Stromal cell of bone marrow (primary cell): Measurements from ENCODE around the gene ZC3H7B.
A peak's percentile ranks its signal among the peaks of the same experiment; 100 is the strongest.
"Not testable (repeated sequence)": the region's sequence is repeated elsewhere in the genome, so short reads cannot be mapped to it uniquely, and the experiment has no call there.

Source experiments
- DNase-seq: peaks from one replicate; pipeline ENCODE4 v3.0.0-alpha.2; 2012; ENCODE audit warnings: low read depth

The ZC3H7B gene, protein sequence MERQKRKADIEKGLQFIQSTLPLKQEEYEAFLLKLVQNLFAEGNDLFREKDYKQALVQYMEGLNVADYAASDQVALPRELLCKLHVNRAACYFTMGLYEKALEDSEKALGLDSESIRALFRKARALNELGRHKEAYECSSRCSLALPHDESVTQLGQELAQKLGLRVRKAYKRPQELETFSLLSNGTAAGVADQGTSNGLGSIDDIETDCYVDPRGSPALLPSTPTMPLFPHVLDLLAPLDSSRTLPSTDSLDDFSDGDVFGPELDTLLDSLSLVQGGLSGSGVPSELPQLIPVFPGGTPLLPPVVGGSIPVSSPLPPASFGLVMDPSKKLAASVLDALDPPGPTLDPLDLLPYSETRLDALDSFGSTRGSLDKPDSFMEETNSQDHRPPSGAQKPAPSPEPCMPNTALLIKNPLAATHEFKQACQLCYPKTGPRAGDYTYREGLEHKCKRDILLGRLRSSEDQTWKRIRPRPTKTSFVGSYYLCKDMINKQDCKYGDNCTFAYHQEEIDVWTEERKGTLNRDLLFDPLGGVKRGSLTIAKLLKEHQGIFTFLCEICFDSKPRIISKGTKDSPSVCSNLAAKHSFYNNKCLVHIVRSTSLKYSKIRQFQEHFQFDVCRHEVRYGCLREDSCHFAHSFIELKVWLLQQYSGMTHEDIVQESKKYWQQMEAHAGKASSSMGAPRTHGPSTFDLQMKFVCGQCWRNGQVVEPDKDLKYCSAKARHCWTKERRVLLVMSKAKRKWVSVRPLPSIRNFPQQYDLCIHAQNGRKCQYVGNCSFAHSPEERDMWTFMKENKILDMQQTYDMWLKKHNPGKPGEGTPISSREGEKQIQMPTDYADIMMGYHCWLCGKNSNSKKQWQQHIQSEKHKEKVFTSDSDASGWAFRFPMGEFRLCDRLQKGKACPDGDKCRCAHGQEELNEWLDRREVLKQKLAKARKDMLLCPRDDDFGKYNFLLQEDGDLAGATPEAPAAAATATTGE

DNA sequence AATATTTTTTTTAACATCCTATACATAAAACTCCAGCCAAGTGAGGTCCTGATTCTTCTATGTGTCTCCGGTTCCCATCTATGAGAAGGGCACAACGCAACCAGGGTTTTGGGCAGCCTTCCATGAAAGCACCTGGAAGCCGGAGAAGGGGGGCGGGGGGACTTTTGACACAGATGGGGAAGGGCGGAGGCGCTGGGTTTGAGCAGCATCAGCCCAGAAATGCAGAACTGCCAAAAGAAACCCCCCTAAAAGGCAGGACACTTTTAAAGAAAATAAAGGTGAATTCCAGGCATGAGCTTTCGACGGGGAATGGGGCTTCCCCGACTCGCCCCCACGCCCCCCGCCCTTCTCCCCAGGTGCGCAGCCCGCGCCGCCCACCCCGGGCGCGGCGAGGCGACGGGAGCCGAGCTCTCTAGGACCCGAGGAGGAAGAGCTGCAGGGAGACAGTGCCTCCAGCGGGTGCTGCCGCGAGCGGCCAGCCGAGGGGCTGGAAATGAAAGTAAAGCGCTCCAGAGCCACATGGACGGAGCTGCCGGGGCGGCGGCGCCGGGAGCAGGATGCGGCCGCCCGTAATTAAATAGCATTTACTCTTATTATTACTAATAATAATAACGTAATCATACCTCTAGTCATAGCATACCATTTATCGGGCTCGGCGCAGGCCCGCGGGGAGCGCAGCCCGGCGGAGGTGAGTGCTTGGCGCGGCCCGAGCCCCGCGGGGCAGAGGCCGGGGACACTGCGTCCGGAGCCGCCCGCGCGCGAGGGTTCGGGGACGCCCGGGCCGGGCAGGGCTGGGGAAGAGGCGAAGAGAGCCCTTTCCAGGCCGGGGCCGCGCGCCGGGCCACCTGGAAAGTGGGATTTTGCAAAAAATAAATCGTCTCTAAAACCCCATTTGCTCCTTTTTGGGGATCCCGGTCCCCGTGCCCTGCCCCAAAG lies at the start of gene ZC3H7B:
Gene ZC3H7B (plus strand): TSS at position 441 of the 936 bp plus-strand sequence. CDS start 19,136 bp downstream, outside the sequence.
- DNase-seq = peak; percentile 72

DNA sequence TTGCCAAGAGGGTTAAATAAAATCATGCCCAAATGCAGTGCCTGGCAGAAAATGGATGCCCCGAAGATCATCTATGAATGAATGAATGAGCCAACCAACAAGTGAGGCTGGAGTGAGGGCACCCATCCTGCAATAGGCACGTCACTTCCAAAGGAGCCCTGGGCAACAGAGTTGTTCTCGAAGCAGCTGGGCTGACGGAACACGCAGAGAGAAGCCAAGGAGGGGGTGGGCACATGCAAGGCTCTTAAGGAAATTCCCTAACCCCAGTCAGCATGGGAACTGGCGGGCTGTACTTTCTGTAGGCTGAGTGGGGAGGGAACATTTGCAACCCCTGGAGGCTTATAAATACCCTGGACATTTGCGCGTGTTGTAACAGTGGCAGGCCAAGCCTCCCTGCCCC lies 49.0 kb upstream of the ZC3H7B start:
- DNase-seq = no peak

DNA sequence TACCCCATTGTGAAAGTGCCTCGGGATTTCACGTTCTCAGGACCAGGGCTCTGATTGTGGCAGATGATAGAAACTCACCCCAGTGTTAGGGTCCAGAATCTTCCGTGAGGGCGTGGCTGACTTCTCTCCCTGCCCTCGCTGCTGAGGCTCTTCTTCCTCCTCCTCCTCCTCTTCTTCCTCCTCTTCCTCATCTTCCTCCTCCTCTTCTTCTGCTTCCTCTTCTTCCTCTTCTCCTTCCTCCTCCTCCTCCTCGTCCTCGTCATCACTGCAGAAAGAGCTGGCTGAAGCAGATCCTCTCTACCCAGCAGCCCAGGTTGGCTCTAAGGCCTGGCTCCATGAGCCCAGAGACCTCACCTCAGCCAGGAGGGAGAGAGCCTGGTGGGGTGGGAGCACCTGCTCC lies 47.1 kb upstream of the ZC3H7B start:
- no peak for DNase-seq

DNA sequence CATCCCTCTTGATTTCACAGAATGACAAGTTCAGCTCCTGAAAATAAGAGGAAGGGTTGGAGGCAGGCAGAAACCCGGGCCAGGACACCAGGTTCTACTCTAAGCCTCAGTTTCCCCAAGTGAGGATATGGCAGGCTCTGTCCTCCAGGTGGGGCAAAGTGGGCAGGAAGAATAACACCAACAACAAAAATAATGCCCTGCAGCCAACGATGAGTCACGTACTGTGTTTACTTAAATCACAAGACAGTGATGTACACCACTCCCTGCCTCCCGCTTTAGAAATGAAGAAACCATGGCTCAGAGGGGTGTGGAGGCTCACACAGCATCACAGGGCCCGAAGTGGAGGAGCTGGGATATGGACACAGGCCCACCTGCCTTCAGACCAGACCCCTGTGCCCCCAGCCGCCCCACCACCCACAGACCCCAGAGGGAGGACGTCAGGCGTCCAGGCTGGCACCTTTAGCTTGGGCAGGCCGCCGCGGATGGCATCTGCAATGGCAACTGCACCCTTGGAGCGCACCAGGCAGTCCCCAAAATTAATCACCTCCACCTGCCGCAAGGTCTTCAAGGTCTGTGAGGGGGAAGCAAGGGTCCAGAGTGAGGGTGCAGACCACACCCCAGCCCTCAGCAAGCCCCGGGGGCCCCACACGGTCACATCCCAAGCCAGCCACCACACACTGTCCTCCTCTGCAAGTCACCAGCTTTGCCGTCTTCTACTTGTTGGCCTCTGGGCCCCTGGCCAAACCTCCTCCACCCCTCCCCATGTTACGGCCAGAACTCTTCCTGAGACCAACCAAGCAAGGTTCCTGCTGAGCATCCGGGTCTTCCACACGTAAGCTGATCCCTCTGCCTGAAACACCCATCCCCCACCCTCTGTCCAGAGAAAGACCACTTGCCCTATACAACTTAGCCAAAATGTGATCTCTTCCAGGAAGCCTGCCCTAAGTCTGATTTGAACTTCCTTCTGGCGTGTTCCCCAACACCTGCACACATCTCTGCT lies 44.8 kb upstream of the ZC3H7B start:
- peak; percentile 60 for DNase-seq

DNA sequence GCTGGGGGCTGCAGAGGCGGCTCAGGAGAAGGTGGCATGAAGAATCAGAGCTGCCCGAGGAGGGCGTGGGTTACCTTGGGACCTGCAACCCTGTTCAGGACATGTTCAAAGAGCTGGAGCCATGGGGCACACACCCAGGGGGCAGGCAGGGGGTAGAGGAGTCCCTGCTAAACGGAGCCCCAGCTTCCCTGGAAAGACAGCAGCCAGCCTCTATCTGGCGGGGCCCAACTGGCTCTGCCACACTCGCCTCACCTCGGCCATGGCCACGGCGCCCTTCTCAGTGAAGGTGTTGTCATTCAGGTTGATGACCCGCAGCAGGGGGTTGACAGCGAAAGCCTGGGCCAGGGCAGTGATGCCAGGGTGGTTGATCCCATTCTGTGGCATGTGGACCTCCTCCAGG lies 43.6 kb upstream of the ZC3H7B start:
- DNase-seq = no peak

DNA sequence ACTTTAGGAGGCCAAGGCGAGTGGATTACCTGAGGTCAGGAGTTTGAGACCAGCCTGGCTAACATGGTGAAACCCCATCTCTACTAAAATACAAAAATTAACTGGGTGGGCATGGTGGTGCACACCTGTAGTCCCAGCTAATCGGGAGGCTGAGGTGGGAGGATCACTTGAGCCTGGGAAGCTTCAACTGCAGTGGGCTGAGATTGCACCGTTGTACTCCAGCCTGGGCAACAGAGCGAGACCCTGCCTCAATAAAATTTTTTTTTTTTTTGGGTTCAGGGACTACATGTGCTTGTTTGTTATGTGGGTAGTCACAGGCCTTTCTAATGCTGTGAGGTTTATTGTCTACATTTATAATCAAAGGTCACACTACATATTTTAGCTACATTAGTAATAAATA lies 41.6 kb upstream of the ZC3H7B start:
- not testable (repeated sequence) for DNase-seq

DNA sequence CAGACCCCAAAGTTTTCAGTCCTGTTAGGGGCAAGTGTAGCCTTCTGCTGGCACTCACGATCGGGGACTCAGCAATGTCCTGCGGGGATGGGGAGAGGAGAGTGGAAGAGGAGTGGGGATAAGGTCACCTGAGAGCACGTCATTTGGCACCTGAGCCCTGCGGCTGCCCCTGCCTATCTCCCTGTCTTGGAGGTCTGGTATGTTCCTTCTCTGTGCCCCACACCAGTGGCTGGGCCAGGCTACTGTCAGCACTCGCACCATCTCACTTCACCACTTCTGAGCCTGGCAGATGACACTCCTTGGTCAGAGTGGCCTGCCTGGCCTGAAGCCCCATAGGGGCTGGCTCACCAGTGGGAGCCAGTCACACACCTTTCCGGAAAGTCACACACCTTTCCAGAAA lies 40.5 kb upstream of the ZC3H7B start:
- DNase-seq = no peak

DNA sequence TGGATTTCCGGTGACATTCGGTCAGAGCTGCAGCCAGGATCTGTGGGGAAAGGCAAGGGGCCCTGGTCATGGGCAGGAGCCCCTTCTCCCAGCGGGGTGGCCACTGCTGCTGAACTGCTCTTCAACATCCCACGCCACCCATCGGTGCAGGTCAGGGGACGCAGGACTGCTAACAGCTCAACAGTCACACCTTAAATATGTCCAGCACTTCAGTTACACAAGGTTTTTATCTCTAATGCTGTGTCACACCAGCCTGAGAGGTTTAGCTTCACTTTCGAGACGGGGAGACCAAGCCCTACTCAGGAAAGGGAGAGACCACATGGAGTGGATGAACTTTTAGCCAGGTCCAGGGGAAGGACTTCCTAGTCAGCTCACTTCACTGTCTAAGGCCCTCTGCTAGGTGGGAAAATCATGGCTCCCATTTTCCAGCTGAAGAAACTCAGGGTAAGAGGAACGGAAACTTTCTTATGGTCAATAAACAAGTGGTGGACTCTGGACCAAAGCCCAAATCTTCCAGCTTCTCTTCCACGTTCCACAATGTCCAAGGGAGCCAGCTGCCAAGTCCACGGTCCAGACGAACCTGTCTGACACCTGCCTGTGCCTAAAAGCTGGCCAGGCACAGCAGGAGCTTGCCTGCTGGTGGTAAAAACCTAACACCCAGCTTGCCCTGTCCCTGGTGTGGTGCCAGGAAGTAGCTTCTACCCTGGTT lies 39.6 kb upstream of the ZC3H7B start:
- DNase-seq = no peak

DNA sequence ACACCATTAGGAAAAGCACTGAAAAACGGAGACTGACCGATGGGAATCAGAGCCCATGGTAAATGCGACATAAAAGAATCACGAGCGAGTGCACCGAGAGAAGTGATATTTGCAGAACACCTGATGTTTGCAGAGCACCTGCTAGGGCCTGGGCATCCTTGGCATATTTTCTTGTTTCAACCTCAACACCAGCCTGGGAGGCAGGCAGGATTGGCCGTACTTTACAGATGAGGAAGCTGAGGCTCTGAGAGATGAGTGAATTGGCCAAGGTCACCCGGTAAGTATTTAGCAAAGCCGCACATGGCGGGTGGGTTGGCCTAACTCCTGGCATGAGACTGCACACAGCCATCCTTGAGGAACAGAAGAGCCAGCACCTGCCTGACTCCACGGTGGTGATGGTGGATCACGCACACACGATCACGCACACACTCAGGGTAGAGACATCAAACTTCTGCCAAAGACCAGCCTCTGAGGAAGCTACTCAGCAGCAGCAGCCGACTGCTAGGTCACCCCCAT lies 39.0 kb upstream of the ZC3H7B start:
- no peak for DNase-seq

DNA sequence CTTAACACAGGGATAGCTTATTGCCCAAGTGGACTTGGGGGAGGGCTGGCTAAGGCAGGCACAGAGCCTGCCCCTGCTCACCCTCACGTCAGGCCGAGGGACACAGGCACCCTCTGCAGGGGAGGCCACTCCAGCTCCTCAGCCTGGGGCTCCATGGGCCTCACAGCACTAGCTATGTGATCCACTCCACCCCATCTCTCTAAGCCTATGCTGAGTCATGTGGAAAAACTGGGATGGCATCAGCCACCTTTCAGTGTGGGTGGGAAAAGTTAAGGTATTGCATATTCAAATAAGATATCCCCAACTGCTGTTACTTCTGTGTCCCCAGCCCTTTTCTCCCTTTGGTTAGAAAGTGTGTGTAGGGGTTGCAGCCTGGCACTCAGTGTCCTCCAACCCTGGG lies 37.6 kb upstream of the ZC3H7B start:
- no peak for DNase-seq

DNA sequence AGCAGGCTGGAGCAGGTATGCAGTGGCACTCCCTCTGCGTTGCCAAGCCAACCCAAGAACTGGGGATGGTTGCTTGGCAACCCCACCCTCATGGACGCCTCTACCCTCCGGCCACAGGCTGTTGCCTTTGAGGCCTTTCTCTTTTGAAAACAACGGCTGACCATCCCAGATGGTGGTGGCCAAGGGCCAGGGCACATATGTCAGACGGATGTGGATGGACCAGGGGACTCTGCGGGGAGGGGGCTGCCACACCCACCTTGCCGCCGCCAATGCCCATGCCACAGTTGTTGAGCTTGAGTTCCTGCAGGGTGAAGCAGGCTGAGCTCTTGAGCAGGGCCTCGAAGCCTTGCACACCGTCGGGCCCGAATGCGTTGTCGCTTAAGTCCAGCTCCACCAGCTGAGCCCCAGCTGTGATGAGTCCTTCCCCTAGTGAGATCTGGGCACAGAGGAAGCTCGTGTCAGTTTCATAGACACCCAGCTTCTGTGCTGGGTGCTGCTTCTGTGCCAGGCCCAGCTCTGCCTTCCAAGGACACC lies 36.9 kb upstream of the ZC3H7B start:
- DNase-seq = no peak

DNA sequence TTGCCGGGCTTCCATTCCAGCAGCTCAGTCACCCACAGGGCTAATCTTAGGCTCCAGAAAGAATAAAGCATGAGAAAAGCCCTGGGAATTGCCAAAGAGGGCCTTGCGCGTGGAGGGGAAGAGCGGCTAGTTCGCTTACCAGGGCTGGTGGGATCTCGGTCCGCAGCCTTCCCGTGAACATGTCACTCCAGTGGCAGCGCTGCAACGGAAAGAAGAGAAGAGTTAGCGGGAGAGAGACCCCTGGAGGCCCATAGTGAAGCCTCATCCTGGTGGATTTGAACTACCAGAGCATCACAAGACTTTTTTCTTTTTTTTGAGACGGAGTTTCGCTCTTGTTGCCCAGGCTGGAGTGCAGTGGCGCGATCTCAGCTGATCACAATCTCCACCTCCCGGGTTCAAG lies 33.4 kb upstream of the ZC3H7B start:
- DNase-seq = no peak

DNA sequence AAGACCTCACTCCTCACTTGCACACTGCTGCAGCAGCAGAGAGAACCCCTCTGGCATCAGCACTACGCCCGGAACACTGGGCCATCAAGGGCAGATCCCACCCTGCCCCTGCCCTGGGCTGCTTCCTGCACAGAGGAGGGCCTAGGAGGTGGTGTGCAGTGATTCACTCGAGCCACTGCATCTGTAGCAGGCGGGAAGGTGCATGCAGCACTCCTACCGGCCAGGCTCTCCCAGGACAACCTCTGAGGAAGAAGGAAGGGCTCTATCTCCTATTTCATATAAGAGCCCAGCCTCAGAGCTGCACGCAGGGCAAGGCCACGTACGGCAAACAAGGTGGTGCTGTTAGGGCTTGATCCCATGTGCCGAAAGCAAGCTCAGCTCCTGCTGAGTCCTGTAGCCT lies 29.5 kb upstream of the ZC3H7B start:
- DNase-seq = no peak

DNA sequence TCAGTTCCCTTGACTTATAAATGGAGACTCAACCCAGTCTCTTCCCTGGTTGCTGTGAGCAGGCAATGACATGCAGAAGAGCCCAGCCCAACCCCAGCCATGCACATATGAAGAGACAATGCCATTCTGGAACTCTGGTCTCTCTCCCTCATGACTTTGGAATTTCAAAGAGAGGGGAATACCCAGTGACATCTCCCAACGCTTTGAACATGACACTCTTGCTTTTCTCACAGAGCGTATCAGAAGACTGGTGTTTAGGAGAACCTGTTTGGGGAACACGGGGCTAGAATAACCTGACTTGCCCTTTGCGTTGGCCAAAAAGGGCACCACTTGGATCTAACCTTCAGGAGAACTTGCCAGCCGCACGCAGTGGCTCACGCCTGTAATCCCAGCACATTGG lies 28.2 kb upstream of the ZC3H7B start:
- no peak for DNase-seq

DNA sequence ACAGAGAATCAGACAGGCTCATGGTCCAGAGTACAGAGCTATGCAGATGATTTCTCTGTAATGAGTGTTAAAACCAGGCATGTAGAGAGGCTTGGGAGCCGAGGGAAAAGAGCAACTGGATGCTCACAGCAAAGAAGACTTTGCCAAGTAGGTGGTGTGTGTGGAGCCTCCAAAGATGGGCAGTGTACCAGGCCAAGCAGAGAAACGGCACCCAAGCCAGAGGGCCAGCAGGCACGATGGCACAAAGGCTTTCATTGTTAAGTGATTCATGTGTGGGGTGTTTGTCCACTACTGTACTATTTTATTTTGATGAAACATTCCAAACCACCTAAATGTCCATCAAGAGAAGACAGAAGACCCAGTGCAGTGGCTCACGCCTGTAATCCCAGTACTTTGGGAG lies 26.5 kb upstream of the ZC3H7B start:
- no peak for DNase-seq

DNA sequence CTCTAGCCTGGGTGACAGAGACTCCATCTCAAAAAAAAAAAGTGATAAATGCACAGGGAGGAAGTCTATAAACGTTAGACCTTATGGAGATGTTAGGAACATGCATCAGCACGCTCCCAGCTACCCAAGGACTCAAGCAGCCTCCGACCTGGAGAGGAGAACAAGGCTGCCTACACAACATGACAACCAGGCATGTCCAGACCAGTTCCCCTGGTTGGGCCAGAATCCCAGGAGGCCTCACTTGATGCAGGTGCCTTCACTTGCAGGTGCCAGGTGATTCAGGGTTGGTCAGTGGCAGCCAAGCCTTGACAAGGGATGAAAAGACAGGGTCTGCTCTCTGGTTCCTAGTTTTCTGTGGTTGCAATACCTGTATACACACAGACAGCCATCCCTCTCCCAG lies 21.3 kb upstream of the ZC3H7B start:
- no peak for DNase-seq

DNA sequence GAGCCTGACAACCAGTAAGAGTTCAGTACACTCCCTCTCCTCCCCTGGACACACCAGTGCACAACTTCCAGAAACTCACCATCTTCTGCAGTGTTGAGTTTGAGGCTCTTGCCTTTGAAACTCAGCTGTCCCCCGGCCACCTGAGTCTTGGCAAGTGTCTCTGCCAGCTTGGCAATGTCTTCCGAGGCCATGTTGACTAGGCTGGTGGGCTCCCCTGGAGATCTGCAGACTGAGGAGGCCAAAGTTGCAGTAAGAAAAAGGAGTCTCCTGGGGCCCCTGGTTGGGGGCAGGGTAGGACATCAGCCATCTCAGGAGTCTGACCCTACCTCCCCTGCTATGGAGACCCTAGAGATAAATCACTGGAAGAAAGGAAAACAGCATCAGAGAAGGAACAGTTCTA lies 20.5 kb upstream of the ZC3H7B start:
- DNase-seq = no peak

DNA sequence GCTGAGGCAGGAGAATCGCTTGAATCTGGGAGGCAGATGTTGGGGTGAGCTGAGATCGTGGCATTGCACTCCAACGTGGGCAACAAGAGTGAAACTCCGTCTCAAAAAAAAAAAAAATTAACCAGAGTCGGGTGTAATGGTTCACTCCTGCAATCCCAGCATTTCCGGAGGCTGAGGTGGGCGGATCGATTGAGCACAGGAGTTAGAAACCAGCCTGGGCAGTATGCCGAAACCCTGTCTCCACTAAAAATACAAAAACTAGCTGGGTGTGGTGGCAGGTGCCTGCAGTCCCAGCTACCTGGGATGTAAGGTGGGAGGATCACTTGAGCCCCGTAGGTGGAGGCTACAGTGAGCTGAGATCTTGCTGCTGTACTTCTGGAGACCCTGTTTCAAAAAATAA lies 16.9 kb upstream of the ZC3H7B start:
- DNase-seq = no peak

DNA sequence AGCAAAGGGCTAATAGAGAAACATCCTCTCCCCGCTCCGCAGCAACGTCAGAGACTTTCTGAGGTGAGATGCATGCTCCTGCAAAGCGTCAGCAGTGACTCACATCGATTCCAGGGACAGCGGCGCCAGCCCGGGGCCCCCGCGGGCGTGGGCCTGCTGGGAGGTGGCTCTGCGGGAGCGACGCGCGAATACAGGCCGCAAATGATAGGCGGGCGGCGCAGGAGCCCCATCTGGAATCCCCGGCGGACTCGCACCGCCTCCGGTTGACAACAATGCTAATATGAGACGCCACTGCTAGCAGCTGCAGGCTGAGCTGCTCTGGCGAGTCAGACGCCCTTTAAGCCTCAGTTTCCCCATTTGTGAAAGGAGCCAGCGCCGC lies 15.9 kb upstream of the ZC3H7B start:
- peak; percentile 65 for DNase-seq
